Measurements from ENCODE around the gene RNU6-1.

The RNU6-1 gene

DNA sequence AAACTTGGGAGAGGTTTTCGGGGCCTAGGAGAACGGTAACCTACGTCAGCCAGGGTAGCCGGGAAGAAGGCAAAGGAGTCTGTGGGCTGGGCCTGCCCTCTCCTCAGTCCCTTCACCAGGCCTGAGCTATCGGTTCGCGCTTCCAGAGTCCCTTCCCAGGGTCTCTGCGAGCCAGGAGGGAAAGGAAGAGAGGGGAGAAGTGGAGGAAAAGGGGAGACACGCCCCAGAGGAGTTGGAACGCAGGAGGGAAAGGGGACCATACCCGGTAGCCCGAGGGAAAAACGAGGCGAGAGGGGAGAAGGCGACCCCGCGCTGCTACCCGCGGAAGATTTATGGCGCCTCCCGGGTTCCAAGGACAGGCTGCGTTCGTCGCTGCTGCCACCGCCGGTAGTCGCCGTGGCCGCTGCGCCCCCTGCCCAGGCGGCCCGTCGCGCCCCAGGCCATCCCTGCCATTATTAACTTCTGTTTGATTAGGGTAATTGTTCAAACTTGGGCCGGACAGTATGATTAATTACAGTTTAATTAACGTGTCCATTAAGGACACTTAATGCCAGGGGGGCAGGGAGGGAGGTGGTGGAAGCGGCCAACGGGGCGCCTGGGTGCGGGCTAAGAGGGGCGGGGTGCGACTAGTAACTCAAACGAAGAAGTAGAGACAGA, 17.9 kb downstream of the RNU6-1 start:
- ATAC-seq: no peak
- TF ChIP-seq ZNF8 (CRISPR knock-in tag; IDR thresholded peaks at IDR 0.05): no peak
- TF ChIP-seq BACH2 (CRISPR knock-in tag; IDR thresholded peaks at IDR 0.05; ENCODE audit: borderline replicate concordance): no peak
- no peak for TF ChIP-seq SNAI2 (CRISPR knock-in tag; IDR thresholded peaks at IDR 0.05)
- no peak for TF ChIP-seq ZFP3 (CRISPR knock-in tag; IDR thresholded peaks at IDR 0.05)

GRCh38 chr15:67820992-67821783, 18.7 kb downstream of the RNU6-1 start:
- ATAC-seq: no peak
- TF ChIP-seq ZFP30 (CRISPR knock-in tag; IDR thresholded peaks at IDR 0.05): no peak
- TF ChIP-seq BACH2 (CRISPR knock-in tag; IDR thresholded peaks at IDR 0.05; ENCODE audit: borderline replicate concordance): no peak
- no peak for TF ChIP-seq ZNF565 (CRISPR knock-in tag; conservative IDR thresholded peaks at IDR 0.05; ENCODE audit: low read depth)
- no peak for TF ChIP-seq ZFP3 (CRISPR knock-in tag; IDR thresholded peaks at IDR 0.05)
- TF ChIP-seq, protein P1, sequence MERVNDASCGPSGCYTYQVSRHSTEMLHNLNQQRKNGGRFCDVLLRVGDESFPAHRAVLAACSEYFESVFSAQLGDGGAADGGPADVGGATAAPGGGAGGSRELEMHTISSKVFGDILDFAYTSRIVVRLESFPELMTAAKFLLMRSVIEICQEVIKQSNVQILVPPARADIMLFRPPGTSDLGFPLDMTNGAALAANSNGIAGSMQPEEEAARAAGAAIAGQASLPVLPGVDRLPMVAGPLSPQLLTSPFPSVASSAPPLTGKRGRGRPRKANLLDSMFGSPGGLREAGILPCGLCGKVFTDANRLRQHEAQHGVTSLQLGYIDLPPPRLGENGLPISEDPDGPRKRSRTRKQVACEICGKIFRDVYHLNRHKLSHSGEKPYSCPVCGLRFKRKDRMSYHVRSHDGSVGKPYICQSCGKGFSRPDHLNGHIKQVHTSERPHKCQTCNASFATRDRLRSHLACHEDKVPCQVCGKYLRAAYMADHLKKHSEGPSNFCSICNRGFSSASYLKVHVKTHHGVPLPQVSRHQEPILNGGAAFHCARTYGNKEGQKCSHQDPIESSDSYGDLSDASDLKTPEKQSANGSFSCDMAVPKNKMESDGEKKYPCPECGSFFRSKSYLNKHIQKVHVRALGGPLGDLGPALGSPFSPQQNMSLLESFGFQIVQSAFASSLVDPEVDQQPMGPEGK (CRISPR knock-in tag; IDR thresholded peaks at IDR 0.05; ENCODE audit: borderline replicate concordance): no peak
- TF ChIP-seq, protein P2, sequence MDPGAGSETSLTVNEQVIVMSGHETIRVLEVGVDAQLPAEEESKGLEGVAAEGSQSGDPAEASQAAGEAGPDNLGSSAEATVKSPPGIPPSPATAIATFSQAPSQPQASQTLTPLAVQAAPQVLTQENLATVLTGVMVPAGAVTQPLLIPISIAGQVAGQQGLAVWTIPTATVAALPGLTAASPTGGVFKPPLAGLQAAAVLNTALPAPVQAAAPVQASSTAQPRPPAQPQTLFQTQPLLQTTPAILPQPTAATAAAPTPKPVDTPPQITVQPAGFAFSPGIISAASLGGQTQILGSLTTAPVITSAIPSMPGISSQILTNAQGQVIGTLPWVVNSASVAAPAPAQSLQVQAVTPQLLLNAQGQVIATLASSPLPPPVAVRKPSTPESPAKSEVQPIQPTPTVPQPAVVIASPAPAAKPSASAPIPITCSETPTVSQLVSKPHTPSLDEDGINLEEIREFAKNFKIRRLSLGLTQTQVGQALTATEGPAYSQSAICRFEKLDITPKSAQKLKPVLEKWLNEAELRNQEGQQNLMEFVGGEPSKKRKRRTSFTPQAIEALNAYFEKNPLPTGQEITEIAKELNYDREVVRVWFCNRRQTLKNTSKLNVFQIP (CRISPR knock-in tag; IDR thresholded peaks at IDR 0.05; ENCODE audit: borderline replicate concordance, low read depth): no peak
- TF ChIP-seq ZNF70 (CRISPR knock-in tag; IDR thresholded peaks at IDR 0.05): no peak
- no peak for TF ChIP-seq RARB (CRISPR knock-in tag; IDR thresholded peaks at IDR 0.05)
- TF ChIP-seq ZC3H10 (CRISPR knock-in tag; IDR thresholded peaks at IDR 0.05): no peak
- TF ChIP-seq TOX (CRISPR knock-in tag; IDR thresholded peaks at IDR 0.05; ENCODE audit: borderline replicate concordance): no peak
- no peak for TF ChIP-seq CSDC2 (CRISPR knock-in tag; IDR thresholded peaks at IDR 0.05)
- no peak for TF ChIP-seq TSHZ2 (CRISPR knock-in tag; IDR thresholded peaks at IDR 0.05)
- TF ChIP-seq ZNF8 (CRISPR knock-in tag; IDR thresholded peaks at IDR 0.05): no peak

- ATAC-seq: no peak
- no peak for TF ChIP-seq TCF4 (CRISPR knock-in tag; IDR thresholded peaks at IDR 0.05; ENCODE audit: borderline replicate concordance)
- TF ChIP-seq PPARA (CRISPR knock-in tag; IDR thresholded peaks at IDR 0.05; ENCODE audit: borderline replicate concordance): no peak
- TF ChIP-seq, protein P3, sequence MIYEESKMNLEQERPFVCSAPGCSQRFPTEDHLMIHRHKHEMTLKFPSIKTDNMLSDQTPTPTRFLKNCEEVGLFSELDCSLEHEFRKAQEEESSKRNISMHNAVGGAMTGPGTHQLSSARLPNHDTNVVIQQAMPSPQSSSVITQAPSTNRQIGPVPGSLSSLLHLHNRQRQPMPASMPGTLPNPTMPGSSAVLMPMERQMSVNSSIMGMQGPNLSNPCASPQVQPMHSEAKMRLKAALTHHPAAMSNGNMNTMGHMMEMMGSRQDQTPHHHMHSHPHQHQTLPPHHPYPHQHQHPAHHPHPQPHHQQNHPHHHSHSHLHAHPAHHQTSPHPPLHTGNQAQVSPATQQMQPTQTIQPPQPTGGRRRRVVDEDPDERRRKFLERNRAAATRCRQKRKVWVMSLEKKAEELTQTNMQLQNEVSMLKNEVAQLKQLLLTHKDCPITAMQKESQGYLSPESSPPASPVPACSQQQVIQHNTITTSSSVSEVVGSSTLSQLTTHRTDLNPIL (CRISPR knock-in tag; IDR thresholded peaks at IDR 0.05; ENCODE audit: low read depth): no peak
- TF ChIP-seq CSDC2 (CRISPR knock-in tag; IDR thresholded peaks at IDR 0.05): no peak
- no peak for TF ChIP-seq TSHZ2 (CRISPR knock-in tag; IDR thresholded peaks at IDR 0.05)
- no peak for TF ChIP-seq ZC3H10 (CRISPR knock-in tag; IDR thresholded peaks at IDR 0.05)
- TF ChIP-seq ZNF565 (CRISPR knock-in tag; conservative IDR thresholded peaks at IDR 0.05; ENCODE audit: low read depth): no peak
- no peak for TF ChIP-seq ZFP3 (CRISPR knock-in tag; IDR thresholded peaks at IDR 0.05)
- no peak for TF ChIP-seq ZNF8 (CRISPR knock-in tag; IDR thresholded peaks at IDR 0.05)
These were observed 19.5 kb downstream of the RNU6-1 start for GRCh38 chr15:67820122-67820991.
